NCI-H82 (cell line): ENCODE data around the gene MLIP.

ENCODE experiments used
- DNase-seq: peaks from one replicate; lab custom pipeline; 2025; lab: John Stamatoyannopoulos, UW

Gene MLIP

DNA sequence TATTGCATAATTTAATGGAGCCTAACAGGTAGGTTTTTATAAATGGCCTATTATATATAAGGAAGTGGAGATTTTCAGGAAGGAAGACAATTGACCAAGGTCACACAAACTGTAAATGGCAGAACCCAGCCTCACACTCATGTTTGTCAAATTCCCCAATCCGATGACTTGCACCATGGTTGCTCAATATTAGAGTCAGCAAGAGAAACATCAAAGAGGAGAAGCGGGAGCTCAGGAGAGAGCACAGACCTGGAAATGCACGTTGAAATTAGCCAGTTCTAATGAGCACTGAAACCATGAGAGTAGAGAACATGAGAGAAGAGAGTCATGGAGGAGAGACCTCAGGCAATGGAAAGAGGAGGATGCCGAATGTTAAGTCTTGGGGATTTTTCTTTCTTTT, 13.5 kb upstream of the MLIP start:
- DNase-seq, result no peak

GRCh38 chr6:54098450-54099044, 12.7 kb upstream of the MLIP start:
- no peak for DNase-seq

- DNase-seq, result no peak
Observed at GRCh38 chr6:54099225-54099624, 12.0 kb upstream of the MLIP start.

DNA sequence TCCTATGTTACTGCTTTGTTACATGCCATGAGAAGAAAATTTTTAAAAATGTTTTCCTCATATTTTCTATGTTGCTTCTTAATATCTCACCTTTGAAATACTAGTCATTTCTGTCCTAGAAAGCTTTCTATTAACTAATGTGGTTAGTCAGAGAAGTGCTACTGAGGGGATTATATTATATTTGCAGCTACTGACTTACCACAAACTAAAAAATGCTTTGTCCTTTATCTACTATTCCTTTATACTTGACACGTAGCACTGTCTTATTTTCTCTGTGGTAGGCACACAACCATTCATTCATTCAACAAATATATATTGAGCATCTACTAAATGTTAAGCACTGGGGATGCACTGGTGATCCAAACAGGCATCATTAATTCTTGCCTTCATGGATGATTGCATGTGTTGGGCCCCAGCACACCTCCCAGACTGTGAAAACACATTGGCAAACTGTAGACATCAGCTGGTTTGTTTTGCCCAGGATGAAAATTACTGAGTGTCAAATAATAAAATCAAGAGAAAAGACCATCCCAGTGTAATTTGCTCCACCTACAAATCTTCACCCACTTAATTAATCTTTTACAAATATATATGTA, 10.7 kb upstream of the MLIP start:
- no peak for DNase-seq

DNA sequence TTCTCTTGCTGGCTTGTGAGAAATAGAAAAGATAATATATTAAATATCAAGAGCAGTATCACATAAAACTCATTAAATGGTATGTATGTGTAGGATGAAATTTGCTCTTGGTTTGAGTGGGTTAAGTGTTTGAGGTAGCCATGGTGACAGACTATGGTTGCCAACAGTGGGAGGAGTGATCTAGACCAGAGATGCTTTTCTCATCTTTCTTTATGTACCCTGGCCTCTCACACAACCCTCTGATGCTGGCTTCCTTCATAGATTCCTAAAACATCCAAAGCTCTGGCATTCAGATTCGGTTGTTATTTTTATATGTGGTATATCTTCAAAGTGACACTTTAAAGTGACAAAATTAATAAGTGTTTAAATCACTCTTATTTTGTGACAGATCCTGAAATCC, 9.0 kb upstream of the MLIP start:
- DNase-seq, result no peak

- peak; percentile 7 for DNase-seq
Observed at GRCh38 chr6:54103497-54103896, 7.7 kb upstream of the MLIP start.

- DNase-seq, result no peak
Observed at GRCh38 chr6:54106727-54107126, 4.5 kb upstream of the MLIP start.

DNA sequence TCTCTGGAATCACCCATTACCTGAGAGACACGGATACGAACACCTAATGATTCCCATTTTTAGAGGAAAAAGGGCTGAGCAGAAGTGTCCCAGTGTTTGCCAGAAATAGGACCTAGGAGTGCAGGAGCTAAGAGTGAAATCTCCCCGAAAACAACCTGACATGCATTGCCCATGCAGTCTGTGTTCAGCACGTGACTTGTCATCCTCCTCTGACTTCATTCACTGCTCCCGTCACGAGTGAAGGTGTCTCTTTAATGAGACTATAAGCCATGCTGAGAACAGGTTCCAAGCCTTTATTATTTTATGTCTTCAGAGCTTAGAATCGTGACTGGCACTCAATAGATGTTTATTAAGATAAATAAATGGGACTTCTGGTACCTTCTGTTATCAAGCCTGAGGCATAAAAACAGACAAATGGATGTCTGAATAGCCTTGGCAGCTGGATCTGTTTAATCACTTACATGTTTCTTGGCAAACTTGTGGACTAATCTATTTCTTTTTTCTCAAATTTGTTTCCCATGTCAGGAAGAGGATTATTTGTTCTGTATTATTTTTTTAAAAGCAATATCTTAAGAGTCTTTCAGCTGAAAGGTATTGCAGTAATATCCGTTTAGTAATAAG, 3.7 kb upstream of the MLIP start:
- no peak for DNase-seq

GRCh38 chr6:54108271-54108670, 3.0 kb upstream of the MLIP start:
- DNase-seq, result no peak

DNA sequence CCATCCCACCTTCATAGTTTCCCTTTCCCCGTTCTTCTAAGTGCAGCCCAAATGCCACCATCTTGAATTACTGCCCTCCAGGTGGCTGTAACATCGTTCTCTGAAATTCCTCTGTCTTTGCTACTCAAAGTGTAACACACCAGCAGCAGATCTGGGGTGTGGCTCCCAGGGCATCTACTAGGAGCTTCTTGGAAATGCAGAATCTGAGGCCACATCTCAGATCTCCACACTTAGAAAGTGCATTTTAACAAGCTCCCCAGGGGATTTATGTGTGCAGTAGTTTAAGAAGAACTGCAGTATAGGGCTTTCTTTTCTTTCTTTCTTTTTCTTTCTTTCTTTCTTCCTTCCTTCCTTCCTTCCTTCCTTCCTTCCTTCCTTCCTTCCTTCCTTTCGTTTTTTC, 1.7 kb upstream of the MLIP start:
- no peak for DNase-seq

- no peak for DNase-seq
Observed at GRCh38 chr6:54112151-54112650, 958 bp downstream of the MLIP start.

DNA sequence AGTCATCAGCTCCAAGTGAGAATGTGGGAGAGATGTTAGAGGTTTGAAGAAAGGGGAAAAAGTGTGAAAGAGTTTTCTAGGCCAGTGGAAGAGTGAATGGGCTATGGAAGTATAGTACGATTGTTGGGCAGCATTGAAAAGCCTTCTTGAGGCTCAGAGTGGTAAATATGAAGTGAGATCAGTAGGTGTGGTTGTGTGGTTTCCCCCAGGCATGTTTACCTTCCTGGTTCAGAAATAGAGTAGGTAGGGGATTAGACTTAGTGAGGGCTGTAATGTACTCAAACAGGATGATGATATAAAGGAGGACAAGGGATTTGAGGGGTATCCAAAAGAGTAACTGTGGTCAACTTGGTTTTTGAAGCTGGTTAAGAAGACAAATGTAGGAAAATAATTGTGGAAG, 3.7 kb downstream of the MLIP start:
- DNase-seq, result no peak

DNA sequence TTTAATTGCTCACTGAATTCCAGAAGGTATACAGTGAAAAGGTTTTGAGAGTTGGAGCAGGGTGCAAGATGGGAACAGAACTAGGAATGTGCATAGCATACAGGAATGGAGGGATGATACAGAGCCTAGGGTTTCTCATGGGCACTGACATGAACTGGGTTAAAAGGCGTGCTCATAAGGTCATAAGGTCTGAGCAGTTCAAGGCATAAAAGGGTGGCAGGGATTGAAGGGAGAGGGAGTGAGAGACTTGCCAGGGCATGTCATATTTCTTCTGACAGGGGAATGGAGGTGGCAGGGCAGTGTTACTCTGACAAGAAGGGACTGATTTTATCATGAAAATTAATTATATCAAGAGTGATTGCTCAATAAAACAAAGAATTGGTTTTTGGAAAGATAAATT, 4.7 kb downstream of the MLIP start:
- DNase-seq, result no peak

- no peak for DNase-seq
Observed at GRCh38 chr6:54118117-54118516, 6.9 kb downstream of the MLIP start.

DNA sequence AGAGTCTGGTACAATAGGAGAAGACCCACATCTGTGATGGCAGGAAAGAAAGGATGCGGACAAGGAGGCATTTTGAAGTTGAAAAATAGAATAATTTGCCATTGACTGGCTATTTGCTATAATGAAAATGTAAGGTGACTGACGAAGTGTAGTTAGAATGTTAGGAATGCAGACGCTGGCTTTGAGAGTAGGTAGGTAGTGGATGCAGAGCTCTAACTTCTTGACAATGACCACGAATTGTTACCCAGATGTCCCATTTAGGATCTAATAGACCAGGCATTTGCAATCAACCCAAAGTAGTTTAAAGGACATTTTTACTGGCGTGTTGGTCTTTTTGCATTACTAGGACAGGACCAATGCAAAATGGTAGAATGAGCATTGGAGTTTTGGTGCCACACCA, 14.2 kb downstream of the MLIP start:
- DNase-seq, result no peak

GRCh38 chr6:54130179-54130578, 18.9 kb downstream of the MLIP start:
- no peak for DNase-seq

DNA sequence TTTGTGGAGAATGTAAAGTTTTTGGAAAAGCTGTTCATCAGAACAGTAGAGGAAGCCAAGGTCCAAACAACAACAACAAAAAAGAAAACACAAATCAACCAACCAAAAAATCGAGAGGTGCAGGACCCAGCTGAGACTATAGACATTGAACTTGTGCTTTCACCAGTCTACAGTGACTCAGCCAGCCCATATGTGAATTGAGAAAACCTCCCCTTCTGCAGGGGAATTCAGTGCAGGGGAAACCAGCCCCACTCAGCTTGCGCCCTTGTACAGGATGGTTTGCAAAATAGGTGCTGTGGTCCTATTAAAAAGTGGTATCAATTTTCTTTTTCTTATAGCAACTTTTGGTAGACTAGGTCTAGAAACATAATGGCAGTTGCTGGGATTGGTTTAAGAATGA, 21.3 kb downstream of the MLIP start:
- DNase-seq, result no peak

- no peak for DNase-seq
Observed at GRCh38 chr6:54133186-54133585, 21.9 kb downstream of the MLIP start.

- no peak for DNase-seq
Observed at GRCh38 chr6:54134935-54135334, 23.7 kb downstream of the MLIP start.

DNA sequence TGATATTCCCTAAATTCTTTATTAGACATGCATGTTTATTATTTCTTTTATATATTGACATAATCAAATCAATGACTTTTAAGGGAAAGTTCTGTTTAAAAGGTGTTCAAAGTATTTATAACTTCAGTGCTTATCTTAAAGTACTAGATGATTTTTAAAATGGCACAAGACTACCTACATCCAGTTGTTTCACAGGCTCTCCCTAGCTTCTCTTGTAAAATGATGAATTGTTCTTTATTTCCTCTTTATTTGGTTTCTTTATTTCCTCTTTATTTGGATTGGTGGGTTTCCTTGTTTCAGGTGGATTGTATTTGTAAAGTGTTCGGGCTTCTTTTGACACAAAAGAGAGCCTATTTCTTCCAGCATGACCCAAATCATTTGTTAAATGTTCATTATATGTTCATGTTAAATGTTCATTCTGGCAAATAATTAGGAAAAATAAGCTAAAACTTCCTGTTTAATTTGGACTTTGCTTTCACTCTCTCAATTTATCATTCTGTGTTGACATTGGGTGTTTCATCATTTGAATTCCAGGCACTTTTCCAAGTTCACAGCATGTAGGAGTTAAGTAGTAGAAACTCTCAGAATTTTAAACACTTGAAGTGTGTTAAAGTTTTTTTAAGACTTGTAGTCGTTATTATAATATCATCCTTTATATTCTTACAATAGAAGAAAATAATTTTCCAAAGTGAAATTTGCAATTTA, 24.6 kb downstream of the MLIP start:
- DNase-seq, result no peak

GRCh38 chr6:54138795-54139194, 27.6 kb downstream of the MLIP start:
- no peak for DNase-seq

DNA sequence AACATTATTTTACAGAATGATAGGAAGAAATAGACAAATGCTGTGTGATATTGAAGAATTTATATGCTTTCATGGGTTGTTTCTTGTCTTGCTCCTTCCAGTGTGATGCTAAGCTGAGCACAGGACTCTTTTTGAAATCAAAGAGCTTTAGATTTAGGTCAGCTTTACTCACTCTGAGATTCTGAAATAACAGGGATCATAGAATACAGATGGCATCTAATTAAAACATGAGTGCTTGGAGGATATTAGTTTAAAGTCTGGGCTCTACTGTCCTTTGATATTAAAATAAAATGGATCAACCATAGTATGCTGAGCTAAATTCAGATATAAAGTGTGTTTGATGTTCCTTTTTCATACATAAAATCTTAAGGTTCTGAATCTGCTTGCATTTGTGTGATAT, 29.6 kb downstream of the MLIP start:
- DNase-seq, result no peak

DNA sequence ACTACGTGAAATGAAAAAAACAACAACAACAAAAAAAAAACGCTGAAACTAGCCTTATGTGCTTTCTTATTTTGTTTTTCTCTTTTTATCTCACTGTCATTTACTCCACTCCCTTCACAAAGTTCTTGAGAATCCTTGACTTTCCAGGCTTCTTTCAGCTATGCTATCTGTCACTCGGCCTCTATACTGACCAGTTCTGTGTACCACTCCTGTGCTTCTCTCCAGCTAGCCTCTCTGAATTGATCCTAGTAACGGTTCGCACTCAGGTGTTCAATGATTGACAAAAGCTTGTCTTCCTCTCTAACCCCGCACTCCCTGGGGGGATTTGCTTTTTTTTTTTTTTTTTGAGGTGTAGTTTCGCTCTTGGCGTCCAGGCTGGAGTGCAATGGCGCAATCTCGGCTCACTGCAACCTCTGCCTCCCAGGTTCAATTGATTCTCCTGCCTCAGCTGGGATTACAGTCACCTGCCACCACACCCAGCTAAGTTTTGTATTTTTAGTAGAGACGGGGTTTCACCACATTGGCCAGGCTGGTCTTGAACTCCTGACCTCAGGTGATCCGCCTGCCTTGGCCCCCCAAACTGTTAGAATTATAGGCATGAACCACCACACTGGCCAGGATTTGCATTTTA, 31.8 kb downstream of the MLIP start:
- no peak for DNase-seq
